ENCODE data around the gene RNF157.

RNF157 gene

DNA sequence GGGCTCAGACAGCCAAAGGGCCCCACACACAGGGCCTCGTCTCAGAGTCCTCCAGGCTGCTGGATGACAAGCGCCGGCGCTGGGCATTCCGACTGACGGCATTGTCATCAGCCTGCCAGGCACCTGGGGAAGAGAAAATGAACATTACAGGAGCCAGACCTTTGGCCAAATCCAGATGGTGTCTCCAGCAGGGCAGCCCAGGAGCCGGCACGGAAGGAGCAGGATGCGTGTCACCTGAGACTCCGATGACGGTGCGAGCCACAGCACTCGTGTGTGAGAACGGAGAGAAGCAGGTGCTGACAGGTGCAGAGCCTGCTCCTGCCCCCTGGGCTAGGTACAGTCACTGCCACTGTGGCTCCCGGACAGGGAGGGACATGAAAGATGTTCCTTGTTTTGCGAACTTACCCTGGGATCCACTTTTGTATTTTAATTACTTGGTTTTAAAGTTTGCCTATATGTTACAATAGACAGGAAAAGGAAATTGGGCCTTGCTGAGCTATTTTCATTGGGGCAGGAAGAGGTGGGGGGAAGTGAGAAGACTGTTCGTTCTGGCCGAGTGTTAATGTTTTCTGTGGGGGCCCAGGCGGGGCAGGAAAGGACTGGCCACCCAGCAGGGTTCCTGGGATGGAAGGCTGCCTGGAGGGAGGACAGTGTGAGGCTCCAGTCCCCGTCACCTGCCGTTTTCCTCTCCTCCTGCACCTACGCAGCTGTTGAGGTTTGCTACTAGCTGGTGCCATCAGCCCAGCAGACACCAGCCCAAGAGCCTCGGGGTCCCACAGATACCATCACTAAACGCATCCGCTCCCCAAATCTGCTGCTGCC is 94.9 kb downstream of the RNF157 start:
- in situ Hi-C loops (cut with MboI; ENCODE audit: low sequenced_read_pairs): no loop called here

DNA sequence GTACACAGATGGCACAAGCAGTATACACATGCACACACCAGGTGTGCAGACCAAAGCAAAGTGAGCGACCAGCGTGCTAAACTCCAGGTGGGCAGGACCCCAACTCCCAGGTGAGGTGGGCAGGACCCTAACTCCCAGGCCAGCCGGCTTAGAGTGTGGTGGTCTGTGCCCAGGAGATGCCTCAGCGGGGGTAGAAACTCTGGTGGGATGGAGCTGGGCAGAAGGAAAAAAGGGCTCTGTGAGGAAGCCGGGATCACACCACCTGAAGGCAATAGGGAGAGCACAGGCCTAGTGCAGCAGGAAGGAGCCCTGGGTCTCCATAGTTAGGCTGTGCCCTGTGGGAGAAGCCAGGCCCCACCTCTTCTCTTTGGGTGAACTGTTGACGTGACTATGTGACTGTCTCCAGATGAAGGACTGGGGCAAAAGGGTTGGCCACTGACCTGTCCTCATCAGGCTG is 97.7 kb downstream of the RNF157 start:
- in situ Hi-C loops (cut with MboI; ENCODE audit: low sequenced_read_pairs): no loop called here

DNA sequence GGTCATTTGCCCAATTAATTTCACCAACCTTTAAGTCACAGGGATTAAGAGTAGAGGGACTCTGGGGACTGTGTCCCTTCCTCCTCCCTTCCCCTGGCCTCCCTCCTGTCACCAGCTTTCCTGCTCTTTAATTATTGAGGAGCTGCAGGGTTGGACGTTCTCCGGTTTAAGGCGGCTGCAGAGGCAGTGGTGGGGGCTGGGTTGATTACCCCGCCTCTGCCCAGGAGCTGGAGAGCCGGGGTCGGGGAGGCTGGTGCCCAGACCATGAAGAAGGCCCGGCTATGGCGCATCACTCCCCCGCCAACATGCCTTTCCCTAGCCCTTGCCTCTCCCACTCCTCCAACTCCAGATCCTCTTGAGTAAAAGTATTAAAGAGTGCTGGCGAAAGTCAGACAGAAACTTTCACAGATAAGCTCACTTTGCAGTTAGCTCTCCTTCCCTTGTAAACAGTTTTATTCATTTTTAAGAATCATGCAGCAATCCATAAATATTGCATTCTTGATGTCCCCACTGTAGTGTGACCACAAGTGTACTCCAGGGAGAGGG is 98.2 kb downstream of the RNF157 start:
- in situ Hi-C loops (cut with MboI; ENCODE audit: low sequenced_read_pairs): no loop called here

DNA sequence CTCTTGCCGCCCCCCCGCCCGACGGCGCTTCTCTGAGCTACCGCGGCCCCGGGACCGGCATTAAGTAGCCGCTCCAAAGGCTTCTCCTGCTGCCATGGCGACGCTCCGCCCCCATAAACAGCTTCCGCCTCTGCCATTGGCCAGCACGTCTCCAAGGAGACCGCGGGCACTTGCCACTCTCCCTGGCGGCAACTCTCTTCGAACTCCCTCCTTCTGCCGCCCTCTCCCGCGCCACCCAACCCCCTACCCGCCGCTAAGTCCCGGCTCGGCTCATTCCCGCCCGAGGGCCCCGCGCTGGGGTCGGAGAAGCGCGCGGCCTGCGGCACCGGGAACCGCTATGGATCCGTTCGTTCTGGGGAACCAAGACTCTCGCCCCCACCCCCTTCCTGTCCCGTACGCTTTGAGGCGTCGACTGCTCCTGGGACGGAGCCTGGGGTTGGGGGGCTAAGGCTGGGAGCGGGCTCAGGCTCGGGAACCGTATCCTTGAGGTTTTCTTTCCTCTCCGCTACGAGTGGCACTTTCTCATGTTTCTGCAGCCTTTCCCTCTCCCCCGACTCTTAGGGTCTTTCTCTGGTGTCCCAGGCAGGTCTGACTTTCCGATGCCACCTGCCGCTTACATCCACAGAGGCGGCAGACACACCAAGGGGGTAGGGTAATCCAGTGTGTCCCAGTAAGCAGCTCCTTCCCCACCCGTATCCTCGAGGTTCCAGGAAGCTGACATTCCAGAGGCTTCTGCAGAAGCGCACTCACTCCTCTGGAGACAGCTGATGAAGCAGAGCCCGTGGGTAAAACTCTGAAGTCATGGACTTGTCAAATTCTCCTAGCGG is 98.9 kb downstream of the RNF157 start, which contains the start of gene FOXJ1:
FOXJ1 (minus strand) TSS at position 34 of the 827 bp plus-strand sequence. CDS start 850 bp downstream, outside the sequence.
- in situ Hi-C loops (cut with MboI; ENCODE audit: low sequenced_read_pairs): no loop called here

DNA sequence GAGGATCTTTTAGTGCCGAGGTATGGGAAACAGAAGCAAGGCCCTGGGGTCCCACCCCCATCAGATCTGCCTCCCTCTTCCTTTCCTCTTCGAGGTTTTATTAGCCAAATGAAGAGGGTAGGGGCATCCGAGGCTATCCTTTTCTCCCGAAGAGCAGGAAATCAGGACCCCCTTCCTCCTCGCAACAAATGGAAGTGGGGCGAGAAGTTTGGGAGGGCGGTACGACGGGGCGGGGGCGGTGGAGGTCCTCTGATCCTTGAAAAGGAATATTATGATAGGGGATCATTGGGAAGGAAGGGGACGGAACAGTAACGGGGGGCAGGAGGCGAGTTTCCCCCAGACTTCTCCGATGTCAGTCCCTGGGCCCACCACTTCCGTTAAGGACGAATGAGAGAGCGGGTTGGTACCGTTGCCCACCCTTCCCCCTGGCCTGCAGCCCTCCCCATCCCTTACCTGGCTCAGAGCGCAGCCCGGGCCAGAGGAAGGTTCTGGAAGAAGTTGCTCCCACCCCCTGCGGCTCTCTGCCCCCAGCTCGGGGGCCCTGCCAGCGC is 99.6 kb downstream of the RNF157 start:
- in situ Hi-C loops (cut with MboI; ENCODE audit: low sequenced_read_pairs): no loop called here

DNA sequence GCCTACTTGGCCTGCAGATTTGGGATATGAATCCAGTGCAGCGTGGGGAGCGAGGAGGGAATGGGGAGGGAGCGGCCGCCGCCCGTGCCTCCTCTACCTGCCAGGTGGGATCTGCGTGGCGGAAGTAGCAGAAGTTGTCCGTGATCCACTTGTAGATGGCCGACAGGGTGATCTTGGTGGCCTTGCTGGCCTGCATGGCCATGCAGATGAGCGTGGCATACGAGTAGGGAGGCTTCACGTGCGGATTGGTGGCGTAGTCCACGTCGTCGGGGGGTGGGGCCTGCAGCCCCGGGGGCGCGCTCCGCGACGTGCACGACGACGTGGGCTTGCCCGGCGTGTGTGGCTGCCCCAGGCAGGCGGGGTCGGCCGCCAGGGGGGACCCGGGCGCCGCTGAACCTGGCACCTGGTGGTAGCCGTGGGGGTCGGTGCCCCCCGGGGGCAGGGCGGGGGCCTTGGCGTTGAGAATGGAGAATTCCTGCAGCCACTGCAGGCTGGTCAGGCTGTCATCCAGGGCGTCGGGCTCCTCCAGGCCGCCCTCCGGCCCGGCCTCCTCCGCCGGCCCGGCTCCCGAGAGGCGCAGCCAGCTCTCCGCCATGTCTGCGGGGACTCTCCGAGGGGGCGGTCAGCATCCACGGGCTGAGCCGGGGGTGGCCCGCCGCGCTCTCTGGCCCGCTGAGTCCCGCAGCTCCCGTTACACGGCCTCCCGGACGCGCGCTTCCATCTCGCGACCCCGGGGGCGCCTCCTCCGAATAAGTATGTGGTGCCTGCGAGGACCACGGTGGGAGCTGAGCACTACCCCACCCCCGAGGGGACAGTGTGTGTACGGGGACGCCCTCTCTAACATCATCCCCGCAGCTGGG is 100.3 kb downstream of the RNF157 start:
- in situ Hi-C loops (cut with MboI; ENCODE audit: low sequenced_read_pairs): no loop called here

DNA sequence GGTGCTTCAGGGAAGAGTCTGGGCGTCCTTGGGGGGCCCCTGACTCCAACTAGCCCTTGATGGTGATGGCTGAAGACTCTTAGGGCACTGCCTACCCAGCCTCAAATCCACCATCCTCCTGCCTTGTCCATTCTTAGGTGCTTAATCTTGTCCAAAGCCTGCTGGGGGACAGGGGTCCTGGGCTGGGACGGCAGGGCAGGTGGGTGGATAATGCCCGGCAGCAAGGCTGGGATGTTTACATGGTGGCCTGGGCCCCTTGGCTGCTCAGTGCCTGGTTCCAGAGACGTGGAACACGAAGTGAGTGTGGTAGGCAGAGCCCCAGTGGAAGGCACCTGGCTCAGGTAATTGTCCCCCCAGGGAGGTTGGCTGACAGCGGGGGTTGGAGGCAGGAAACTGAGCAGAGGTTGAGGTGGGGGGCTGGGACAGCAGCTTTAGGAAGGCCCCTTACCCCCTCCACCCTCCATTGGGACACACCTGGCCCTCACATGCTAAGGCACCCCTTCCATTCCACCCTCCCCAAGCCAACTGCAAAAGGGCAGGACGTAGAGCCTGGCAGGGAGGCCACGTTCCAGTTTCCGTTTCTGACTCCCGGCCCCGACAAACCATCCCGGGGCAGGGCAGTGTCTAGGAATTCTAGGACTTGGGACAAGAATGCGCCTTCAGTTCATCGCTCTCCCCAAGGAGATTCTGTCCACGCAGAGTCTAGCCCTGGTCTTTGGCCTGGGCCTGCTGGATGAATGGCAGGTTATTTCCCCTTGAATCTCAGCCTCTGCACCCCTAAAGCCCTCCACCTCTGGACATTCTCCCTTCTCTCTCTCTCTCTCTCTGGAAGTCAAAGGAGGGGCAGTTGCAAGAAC is 101.2 kb downstream of the RNF157 start:
- in situ Hi-C loops (cut with MboI; ENCODE audit: low sequenced_read_pairs): no loop called here

DNA sequence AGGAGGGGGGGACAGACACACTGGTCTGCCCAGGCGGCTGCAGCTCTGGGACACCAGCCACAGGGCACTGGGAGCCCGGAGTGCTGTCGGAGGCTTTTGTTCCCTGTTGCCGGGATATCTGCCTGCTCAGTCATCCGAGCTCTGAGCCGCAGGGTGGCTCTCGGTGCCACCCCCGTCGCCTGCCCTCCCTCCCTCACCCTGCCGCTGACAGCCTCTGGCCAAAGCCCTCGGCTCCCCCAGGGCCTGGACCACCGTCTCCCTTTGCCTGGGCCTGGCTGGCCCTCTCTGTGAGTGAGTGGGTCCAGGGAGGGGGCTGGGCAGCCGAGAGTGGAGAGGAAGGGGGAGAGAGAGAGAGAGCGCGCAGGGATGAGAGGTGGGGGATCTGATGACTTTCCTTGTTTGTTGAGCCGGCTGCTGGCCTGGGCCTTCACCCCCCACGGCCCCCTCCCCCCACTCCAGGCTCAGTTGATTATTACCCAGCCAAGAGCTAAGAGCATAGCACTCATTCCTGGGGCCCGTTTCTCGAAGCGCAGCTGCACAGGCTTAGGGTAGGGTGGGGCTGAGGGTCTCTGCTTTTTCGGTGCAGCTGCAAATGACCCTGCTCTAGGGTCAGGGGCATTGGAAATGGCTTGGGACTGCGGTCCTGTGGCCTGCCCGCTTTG is 101.9 kb downstream of the RNF157 start:
- in situ Hi-C loops (cut with MboI; ENCODE audit: low sequenced_read_pairs): no loop called here

DNA sequence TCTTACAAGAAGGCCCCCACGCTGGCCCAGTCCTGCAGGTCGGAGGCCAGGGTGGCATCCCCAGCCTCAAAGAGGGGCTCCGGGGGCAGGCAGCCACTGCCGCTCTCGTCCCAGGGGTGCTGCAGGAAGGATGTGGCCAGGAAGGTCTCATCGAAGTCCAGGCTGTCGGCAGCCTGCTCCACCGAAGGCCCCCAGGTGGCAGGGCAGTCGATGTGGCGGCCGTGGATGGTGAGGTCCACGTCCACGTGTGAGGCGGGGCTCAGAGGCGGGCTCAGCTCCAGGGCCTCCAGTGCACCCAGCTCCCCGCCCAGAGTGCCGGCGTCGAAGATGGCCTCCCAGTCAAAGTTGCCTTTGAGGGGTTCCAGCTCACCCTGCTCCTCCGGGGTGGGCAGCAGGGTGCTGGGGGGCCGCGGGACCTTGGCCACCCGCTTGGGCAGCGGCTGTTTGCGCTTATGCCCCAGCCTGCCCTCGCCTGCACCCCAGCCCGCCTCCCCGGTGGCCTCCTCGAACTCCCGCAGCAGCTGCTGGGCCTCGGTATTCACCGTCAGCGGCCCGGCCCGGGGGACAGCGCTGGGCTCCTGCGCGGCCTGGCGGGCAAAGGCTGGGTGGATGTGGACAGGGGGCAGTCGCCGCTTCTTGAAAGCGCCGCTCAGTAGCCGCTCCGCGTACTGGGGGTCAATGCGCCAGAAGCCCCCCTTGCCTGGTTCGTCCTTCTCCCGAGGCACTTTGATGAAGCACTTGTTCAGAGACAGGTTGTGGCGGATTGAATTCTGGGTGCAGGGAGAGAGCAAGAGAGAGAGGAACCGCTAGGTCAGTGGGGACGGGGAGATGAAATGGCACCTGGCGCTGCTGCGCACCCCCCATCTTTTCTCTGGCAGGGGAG is 102.7 kb downstream of the RNF157 start:
- in situ Hi-C loops (cut with MboI; ENCODE audit: low sequenced_read_pairs): no loop called here

DNA sequence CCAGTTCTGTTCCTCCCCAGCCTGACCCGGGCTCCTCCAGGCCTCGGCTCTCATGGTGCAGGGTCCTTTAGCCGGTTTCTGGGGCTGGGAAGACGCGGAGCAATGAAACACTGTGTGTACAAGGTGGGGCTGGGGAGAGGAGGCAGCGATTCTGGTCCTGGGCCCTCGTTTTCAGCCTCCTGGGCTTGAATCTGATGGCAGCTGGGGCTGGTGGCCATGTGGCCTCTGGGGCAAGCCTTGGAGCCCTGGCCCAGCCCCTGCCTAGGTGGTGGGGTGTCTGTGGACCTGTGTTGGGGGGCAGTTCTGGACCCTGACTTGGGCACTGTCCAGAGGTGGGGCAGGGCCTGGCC is 103.3 kb downstream of the RNF157 start:
- in situ Hi-C loops (cut with MboI; ENCODE audit: low sequenced_read_pairs): no loop called here

DNA sequence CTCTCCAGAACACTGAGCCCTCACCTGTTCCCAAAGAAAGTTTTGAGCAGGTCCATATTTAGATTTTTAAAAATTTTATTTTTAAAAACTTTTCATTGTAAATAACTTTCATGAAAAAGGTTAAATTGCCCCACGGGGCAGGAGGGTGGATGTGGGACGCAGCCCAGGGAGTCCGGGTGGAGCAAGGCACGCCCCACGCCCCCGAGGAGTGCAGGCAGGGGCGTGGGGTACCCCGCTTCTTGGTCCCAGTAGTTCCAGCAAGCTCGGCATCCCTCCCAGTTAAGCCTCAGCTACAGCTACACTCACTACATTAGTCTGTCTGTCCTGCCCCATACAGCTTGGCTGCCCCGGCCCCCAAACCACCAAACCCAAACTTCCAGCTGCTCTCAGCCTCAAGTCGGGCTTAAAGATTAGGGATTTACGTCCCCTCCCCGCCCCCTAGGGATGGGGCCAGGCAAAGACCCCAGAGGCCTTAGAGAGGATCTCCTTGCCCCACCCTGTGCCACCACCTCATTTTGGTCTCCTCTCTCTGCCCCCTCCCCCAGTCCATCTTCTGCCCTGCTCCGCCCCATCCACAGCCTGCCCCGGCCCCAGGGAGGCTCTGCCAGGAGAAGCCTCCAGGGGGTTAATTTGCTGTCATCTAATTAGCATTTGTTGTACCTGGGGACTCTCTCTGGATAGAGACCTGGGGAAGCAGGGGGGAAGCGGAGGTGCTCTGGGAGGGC is 103.9 kb downstream of the RNF157 start:
- in situ Hi-C loops (cut with MboI; ENCODE audit: low sequenced_read_pairs): no loop called here

DNA sequence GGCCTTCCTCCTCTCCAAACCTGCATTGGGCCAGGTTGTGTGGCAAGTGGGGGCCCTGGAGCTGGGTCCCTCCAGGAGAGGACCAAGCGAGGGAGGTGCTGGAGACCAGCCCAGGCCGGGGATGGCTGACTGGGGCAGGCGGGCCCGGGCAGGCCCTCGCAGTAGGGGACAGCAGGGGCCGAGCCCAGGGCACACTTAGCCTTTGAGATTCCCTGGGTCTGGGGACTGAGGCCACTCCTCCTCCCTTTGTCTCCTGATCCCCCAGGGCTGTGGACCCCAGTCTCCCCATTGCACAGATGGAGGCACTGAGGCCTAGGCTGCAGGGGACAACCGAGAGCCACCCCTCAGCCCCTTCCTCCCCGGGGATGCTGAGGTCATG is 104.5 kb downstream of the RNF157 start:
- in situ Hi-C loops (cut with MboI; ENCODE audit: low sequenced_read_pairs): no loop called here

DNA sequence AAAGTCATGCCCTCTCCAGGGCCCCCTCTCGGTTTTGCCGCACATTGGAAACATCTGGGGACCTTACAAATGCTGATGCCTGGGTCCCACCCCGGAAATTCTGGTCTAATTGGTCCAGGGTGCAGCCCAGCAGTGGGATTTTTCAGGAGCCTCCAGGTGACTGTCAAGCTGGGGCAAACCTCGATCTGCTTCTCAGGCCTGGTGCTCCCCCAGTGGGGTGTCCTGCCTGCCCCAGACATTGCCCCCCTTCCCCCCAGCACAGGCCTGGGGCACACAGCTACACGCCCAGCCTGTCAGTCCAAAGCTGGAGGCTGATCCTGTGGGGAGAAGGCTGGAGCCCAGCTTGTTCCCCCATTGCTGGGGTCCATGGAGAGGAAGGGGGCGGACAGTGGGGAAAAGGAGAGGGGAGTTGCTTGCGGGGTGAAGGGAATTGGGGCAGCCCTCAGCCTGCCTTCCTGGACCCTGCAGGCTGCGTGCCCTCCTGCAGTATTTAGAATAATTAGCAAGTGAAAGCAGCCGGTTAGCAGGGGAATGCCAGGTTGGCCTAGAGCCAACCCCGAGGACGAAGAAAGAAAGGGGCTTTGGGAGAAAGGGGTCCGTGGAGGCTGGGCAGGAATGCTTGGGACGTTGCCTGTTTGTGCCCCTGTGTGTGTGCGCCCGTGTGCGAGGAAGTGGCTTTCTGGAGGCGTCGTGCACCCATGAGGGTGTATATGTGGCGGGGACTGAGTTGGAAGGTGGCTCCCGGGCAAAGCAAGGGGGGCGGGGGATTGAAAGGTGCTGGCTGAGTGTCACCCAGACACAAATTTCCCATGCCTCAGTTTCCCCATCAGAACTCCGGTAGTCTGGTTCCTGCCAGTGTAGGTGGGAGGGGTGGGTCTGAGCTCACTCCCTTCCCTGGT is 105.1 kb downstream of the RNF157 start:
- in situ Hi-C loops (cut with MboI; ENCODE audit: low sequenced_read_pairs): no loop called here

DNA sequence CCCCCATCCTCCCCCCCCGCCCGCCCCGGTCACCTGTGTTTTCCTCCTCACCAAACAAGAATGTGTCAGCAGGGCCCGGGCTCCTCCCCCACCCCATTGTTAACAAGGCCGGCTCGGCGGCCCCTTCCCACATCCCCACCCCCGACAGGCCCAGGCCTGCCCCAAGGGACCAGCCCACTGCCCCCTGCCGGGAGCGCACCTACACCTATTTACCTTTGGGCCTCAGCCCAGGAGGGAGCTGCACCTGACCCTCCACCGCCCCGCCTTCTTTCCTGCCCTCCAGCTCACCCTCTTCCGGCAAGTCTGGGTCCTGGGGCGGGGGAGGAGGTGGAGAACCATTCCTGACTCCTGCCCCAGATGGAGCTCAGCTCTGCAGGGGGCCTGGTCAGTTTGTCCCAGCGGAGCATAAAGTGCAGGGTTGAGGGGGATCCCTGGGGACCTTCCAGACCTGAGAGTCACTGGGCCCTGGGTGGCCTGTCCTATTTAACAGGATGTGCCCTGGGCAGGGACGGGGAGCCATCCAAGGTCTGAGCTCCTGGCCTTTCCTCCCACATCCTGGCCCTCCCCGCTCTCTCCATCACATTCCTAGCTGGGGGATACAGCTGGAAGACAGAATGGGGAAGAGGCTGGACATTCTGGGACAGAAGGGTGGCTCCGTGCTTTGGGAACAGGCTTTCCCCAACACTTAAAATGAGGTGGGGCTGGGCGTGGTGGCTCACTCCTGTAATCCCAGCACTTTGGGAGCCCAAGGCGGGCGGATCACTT is 107.5 kb downstream of the RNF157 start:
- in situ Hi-C loops (cut with MboI; ENCODE audit: low sequenced_read_pairs): no loop called here

DNA sequence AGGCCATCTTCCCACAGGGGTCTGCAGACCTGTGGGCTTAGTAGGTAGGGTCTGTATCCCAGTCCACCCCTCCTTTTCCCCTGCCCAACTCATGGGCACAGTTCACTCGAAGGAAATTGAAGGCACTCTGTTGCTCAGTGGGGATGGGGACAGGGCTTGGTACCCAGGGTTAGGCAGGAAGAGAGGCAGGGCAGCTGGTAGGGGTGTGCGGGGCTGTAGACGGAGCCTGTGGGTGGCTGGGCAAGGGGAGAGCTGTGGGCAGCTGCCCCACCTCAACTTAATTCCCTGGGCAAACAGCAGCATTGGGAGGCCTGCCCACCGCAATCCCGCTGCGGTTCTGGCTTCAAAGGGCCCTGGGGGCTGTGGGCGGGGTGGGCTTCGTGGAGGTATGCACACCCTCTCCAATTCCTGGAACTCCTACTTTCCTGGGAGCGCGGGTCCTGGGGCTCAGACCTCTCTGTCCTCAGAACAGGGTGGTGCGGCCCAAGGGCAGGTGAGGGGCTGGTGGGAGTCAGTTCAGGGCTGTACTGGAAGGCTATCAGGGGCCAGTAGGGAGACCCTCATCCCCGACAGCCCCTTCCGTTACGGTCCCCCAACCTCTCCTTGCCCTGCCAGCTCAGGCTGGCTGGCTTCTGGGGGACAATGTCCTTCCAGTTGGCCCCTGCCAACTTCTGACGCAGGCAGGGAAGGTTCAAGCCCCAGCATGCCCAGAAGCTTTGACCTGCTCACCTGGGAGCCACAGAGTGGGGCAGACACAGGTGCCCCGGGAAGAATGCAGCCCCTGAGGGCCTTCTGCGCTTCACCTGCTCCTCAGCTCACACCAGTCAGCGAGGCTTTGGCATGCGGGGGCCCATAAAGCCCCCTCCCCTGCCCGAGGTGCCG is 108.4 kb downstream of the RNF157 start:
- in situ Hi-C loops (cut with MboI; ENCODE audit: low sequenced_read_pairs): no loop called here
